Testis (tissue), 2 donors: Measurements from ENCODE around the gene PODXL2.

ENCODE experiments used
- POLR2A ChIP-seq: fragments of 450-650 bp; IDR thresholded peaks from one replicate; pipeline ENCODE4 v1.6.1; 2017; ENCODE audit warnings: antibody characterized with exemption, mild to moderate bottlenecking, moderate library complexity
- TF ChIP-seq, protein P1 (sequence below), 3 experiments: fragments of 450-650 bp in 2 of 3; fragments of 200-600 bp in 1 of 3; sonication (generic) in 1 of 3; IDR thresholded peaks; one replicate each; pipeline ENCODE4 v1.5.1; 2016 to 2019; ENCODE audit warnings: antibody characterized with exemption in 3 of 3, mild to moderate bottlenecking in 2 of 3, moderate library complexity in 1 of 3

DNA sequence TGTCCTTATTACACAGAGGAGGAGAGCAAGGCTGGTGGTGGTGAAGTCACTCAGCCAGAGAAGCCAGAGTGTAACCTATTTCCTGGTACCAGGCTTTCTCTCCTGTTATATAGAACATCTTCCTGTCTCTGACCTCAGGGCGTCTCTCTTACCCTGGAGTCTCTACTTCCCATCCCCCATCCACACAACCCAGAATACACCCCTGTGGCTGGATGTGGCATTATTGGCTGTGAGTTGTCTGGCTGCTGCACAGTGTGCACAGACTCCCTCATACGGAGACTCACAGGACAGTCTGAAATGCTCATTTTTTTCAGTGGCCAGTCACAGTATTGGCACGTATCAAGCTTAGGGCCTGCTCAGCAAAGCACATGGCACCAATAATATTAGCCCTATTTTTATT is 8.6 kb downstream of the PODXL2 start:
- TF ChIP-seq, protein P1, sequence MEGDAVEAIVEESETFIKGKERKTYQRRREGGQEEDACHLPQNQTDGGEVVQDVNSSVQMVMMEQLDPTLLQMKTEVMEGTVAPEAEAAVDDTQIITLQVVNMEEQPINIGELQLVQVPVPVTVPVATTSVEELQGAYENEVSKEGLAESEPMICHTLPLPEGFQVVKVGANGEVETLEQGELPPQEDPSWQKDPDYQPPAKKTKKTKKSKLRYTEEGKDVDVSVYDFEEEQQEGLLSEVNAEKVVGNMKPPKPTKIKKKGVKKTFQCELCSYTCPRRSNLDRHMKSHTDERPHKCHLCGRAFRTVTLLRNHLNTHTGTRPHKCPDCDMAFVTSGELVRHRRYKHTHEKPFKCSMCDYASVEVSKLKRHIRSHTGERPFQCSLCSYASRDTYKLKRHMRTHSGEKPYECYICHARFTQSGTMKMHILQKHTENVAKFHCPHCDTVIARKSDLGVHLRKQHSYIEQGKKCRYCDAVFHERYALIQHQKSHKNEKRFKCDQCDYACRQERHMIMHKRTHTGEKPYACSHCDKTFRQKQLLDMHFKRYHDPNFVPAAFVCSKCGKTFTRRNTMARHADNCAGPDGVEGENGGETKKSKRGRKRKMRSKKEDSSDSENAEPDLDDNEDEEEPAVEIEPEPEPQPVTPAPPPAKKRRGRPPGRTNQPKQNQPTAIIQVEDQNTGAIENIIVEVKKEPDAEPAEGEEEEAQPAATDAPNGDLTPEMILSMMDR (IDR thresholded peaks at IDR 0.05): no peak
- no peak for TF ChIP-seq POLR2A
